G401.6 (cell line): ENCODE data around the gene PITPNM3.
"Not testable (repeated sequence)": the region's sequence is repeated elsewhere in the genome, so short reads cannot be mapped to it uniquely, and the experiment has no call there.

Source experiments
- FAIRE-seq: peaks from 2 replicates; lab custom pipeline; 2012; peaks lifted over from hg19 to GRCh38; lab: Jason Lieb, UNC

The PITPNM3 gene

GRCh38 chr17:6498356-6498755 lies 58.0 kb downstream of the PITPNM3 start:
- FAIRE-seq, result no peak

GRCh38 chr17:6497496-6498221 lies 58.7 kb downstream of the PITPNM3 start:
- no peak for FAIRE-seq

GRCh38 chr17:6496640-6497441 lies 59.5 kb downstream of the PITPNM3 start:
- FAIRE-seq, result no peak

- no peak for FAIRE-seq
Observed at GRCh38 chr17:6496116-6496481, 60.3 kb downstream of the PITPNM3 start.

GRCh38 chr17:6495450-6496115 lies 60.8 kb downstream of the PITPNM3 start:
- no peak for FAIRE-seq

GRCh38 chr17:6494239-6494941 lies 62.0 kb downstream of the PITPNM3 start:
- no peak for FAIRE-seq

GRCh38 chr17:6492892-6493674 lies 63.3 kb downstream of the PITPNM3 start:
- FAIRE-seq, result no peak

GRCh38 chr17:6491071-6491700 lies 65.2 kb downstream of the PITPNM3 start:
- no peak for FAIRE-seq

GRCh38 chr17:6489016-6489550 lies 67.3 kb downstream of the PITPNM3 start:
- no peak for FAIRE-seq

GRCh38 chr17:6488008-6488539 lies 68.3 kb downstream of the PITPNM3 start:
- no peak for FAIRE-seq

GRCh38 chr17:6487251-6488007 lies 68.9 kb downstream of the PITPNM3 start:
- no peak for FAIRE-seq

- no peak for FAIRE-seq
Observed at GRCh38 chr17:6485646-6486412, 70.5 kb downstream of the PITPNM3 start.

- no peak for FAIRE-seq
Observed at GRCh38 chr17:6483507-6483906, 72.8 kb downstream of the PITPNM3 start.

- FAIRE-seq, result not testable (repeated sequence)
Observed at GRCh38 chr17:6482796-6483195, 73.6 kb downstream of the PITPNM3 start.

- FAIRE-seq, result no peak
Observed at GRCh38 chr17:6482105-6482455, 74.3 kb downstream of the PITPNM3 start.

- FAIRE-seq, result no peak
Observed at GRCh38 chr17:6480303-6480675, 76.1 kb downstream of the PITPNM3 start.

- no peak for FAIRE-seq
Observed at GRCh38 chr17:6479622-6480302, 76.6 kb downstream of the PITPNM3 start.

- no peak for FAIRE-seq
Observed at GRCh38 chr17:6478486-6478885, 77.9 kb downstream of the PITPNM3 start.
